NK-92 (cell line): Measurements from ENCODE around the gene FOXI2.

Source experiments
- DNase-seq: peaks from one replicate; lab custom pipeline; 2025; ENCODE audit not compliant: unreplicated experiment; lab: John Stamatoyannopoulos, UW

FOXI2 gene

GRCh38 chr10:127740596-127740995 is 3.6 kb downstream of the FOXI2 start:
- no peak for DNase-seq

- DNase-seq, result no peak
Observed at GRCh38 chr10:127743205-127743604, 6.2 kb downstream of the FOXI2 start.

- DNase-seq, result no peak
Observed at GRCh38 chr10:127744956-127745355, 8.0 kb downstream of the FOXI2 start.

- DNase-seq, result no peak
Observed at GRCh38 chr10:127745861-127746260, 8.9 kb downstream of the FOXI2 start.

GRCh38 chr10:127755753-127756152 is 18.8 kb downstream of the FOXI2 start:
- DNase-seq, result no peak

GRCh38 chr10:127756264-127756663 is 19.3 kb downstream of the FOXI2 start:
- no peak for DNase-seq

GRCh38 chr10:127757033-127757432 is 20.0 kb downstream of the FOXI2 start:
- DNase-seq, result no peak

- DNase-seq, result no peak
Observed at GRCh38 chr10:127759276-127759675, 22.3 kb downstream of the FOXI2 start.

GRCh38 chr10:127762925-127763324 is 25.9 kb downstream of the FOXI2 start:
- DNase-seq, result no peak

GRCh38 chr10:127774766-127775559 is 38.0 kb downstream of the FOXI2 start:
- no peak for DNase-seq

GRCh38 chr10:127776816-127777215 is 39.8 kb downstream of the FOXI2 start:
- no peak for DNase-seq

- DNase-seq, result no peak
Observed at GRCh38 chr10:127781412-127781811, 44.4 kb downstream of the FOXI2 start.

- no peak for DNase-seq
Observed at GRCh38 chr10:127787873-127788272, 50.9 kb downstream of the FOXI2 start.

- DNase-seq, result no peak
Observed at GRCh38 chr10:127790066-127790624, 53.2 kb downstream of the FOXI2 start.
